ENCODE results near the gene BHLHE23. TPM values are rescaled to one million over a fixed set of nuclear protein-coding genes. Genes with fewer than 3 reads are reported as not detected.
A peak's percentile ranks its signal among the peaks of the same experiment; 100 is the strongest.

BHLHE23 gene
- total RNA-seq, 1 experiment from 2014 or later: not detected

- POLR2A ChIA-PET (ENCODE audit: unreplicated experiment): no interaction called here
- Histone ChIP-seq H3F3A (ENCODE audit: insufficient read depth, low read depth) (no peaks in the 10 kb centered on the region), H3K9me2 (ENCODE audit: insufficient read depth) (no peaks in the 10 kb centered on the region), H3K4me3 (no peak overlapping the region), H3K79me2 (ENCODE audit: low read depth) (no peaks in the 10 kb centered on the region), H4K20me1 (ENCODE audit: insufficient read depth) (peaks cover 5% of the 10 kb centered on the region; the same call in 1 of the 2 replicates), H3K27ac (no peak overlapping the region), H3K4me1 (replicated peaks; ENCODE audit: insufficient read depth) (peaks cover 5% of the 10 kb centered on the region), H3K27me3 (ENCODE audit: insufficient read depth, low read depth) (peaks cover 98% of the 10 kb centered on the region), H3K36me3 (ENCODE audit: low read depth) (no peaks in the 10 kb centered on the region), H3K9me3 (ENCODE audit: insufficient read depth, low read depth) (no peaks in the 10 kb centered on the region), H3K4me2 (no peak overlapping the region), H2AFZ (no peak overlapping the region)
- no TSS peak for BruUV-seq (replicated peaks)
- CTCF ChIA-PET: no interaction called here
- no peak for DNase-seq
- TF ChIP-seq, protein P1, sequence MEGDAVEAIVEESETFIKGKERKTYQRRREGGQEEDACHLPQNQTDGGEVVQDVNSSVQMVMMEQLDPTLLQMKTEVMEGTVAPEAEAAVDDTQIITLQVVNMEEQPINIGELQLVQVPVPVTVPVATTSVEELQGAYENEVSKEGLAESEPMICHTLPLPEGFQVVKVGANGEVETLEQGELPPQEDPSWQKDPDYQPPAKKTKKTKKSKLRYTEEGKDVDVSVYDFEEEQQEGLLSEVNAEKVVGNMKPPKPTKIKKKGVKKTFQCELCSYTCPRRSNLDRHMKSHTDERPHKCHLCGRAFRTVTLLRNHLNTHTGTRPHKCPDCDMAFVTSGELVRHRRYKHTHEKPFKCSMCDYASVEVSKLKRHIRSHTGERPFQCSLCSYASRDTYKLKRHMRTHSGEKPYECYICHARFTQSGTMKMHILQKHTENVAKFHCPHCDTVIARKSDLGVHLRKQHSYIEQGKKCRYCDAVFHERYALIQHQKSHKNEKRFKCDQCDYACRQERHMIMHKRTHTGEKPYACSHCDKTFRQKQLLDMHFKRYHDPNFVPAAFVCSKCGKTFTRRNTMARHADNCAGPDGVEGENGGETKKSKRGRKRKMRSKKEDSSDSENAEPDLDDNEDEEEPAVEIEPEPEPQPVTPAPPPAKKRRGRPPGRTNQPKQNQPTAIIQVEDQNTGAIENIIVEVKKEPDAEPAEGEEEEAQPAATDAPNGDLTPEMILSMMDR (conservative IDR thresholded peaks at IDR 0.05): no peak
- no peak for TF ChIP-seq EZH2 (IDR thresholded peaks at IDR 0.05; ENCODE audit: low read depth)
- intact Hi-C loops (cut with micrococcal nuclease; ENCODE audit: unreplicated experiment): no loop called here
These were observed 15.7 kb upstream of the BHLHE23 start for GRCh38 chr20:63022501-63022900.

DNA sequence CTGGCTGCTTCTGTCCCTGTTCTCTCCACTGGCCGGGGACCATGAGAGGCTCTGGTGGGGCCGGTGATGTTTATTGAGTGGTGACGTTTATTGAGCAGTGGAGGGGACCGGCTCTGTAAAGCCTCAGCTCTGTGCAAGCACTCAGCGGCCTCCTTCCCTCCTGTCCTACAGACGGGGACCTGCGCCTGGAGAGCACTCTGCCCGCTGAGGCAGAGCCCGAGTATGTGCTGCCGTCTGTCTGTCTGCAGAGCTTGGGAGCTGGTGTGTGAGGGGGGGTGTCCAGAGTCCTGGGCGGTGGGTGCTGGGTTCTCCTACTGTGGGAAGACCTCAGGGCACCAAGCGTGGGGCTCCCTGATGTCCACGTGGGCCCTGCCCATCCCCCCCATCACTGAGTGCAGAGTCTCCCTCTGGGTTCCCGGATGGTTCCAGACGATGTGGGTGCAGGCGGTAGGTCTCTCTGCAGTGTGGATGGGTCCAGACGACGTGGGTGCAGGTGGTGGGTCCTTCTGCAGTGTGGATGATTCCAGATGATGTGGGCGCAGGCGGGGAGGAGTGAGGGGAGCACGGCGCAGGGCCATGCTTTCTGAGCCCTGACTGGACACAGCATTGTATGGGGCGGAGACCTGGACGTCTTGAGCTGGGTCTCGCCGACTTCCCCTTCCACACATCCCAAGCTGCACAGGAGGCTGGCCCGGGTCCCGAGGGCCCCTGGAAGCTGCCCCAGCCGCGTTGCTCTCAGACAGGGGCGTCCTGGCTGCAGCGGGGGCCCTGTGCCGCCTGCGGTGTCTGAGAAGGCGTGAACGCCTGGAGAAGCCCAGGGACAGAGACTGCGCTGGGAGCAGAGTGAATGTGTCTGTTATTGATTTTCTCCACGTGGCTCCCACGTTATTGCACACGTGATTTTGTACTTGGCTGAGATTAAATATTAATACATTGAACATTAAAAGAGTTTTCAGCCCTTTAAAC, 14.9 kb upstream of the BHLHE23 start:
- Histone ChIP-seq H2AFZ (no peak overlapping the region), H3K27ac (no peak overlapping the region), H3K27me3 (ENCODE audit: insufficient read depth, low read depth) (peaks cover 98% of the 10 kb centered on the region), H3F3A (ENCODE audit: insufficient read depth, low read depth) (no peaks in the 10 kb centered on the region), H3K4me1 (replicated peaks; ENCODE audit: insufficient read depth) (peaks cover 5% of the 10 kb centered on the region), H3K79me2 (ENCODE audit: low read depth) (no peaks in the 10 kb centered on the region), H4K20me1 (ENCODE audit: insufficient read depth) (peaks cover 5% of the 10 kb centered on the region; the same call in 1 of the 2 replicates), H3K9me3 (ENCODE audit: insufficient read depth, low read depth) (no peaks in the 10 kb centered on the region), H3K4me3 (no peak overlapping the region), H3K4me2 (no peak overlapping the region), H3K9me2 (ENCODE audit: insufficient read depth) (no peaks in the 10 kb centered on the region), H3K36me3 (ENCODE audit: low read depth) (no peaks in the 10 kb centered on the region)
- ChIA-PET POLR2A (ENCODE audit: unreplicated experiment) (no interaction called here), CTCF (no interaction called here)
- no TSS peak for BruUV-seq (replicated peaks)
- TF ChIP-seq, protein P1 (conservative IDR thresholded peaks at IDR 0.05): no peak
- peak; percentile 89; the same call in 1 of the 2 replicates for TF ChIP-seq EZH2 (IDR thresholded peaks at IDR 0.05; ENCODE audit: low read depth)
- no peak for DNase-seq
- intact Hi-C loops (cut with micrococcal nuclease; ENCODE audit: unreplicated experiment): no loop called here

DNA sequence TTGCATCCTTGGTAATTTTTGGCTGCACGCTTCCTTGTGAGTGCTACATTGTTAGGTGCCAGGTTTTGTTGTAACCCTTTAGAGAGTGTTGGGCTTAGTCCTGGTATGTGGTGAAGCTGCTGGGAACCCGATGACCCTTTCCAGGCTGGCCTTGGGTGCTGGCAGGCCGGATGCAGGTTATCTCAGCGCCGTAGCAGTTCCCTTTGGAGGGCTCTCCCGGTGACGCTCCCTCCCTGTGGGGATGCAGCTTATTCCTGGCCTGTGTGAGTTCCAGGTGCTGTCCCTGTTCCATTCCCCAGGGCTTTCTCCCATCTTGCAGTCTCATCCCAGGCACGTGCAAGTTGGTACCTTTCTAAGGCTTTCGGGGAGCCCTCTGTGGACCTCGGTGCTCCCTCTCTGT, 13.9 kb upstream of the BHLHE23 start:
- DNase-seq: no peak
- no peaks in the 10 kb centered on the region for H3K36me3 ChIP-seq (ENCODE audit: low read depth)
- no peak for TF ChIP-seq EZH2 (IDR thresholded peaks at IDR 0.05; ENCODE audit: low read depth)
- TF ChIP-seq, protein P1 (conservative IDR thresholded peaks at IDR 0.05): no peak
- no peak overlapping the region for H3K4me2 ChIP-seq
- H3K9me2 ChIP-seq (ENCODE audit: insufficient read depth): no peaks in the 10 kb centered on the region
- peaks cover 98% of the 10 kb centered on the region for H3K27me3 ChIP-seq (ENCODE audit: insufficient read depth, low read depth)
- ChIA-PET CTCF (no interaction called here), POLR2A (ENCODE audit: unreplicated experiment) (no interaction called here)
- H3K4me3 ChIP-seq: no peak overlapping the region
- intact Hi-C loops (cut with micrococcal nuclease; ENCODE audit: unreplicated experiment): no loop called here
- H3K9me3 ChIP-seq (ENCODE audit: insufficient read depth, low read depth): no peaks in the 10 kb centered on the region
- no peak overlapping the region for H3K27ac ChIP-seq
- H4K20me1 ChIP-seq (ENCODE audit: insufficient read depth): peaks cover 5% of the 10 kb centered on the region; the same call in 1 of the 2 replicates
- H3K4me1 ChIP-seq (replicated peaks; ENCODE audit: insufficient read depth): peaks cover 5% of the 10 kb centered on the region
- H2AFZ ChIP-seq: no peak overlapping the region
- no TSS peak for BruUV-seq (replicated peaks)
- no peaks in the 10 kb centered on the region for H3F3A ChIP-seq (ENCODE audit: insufficient read depth, low read depth)
- no peaks in the 10 kb centered on the region for H3K79me2 ChIP-seq (ENCODE audit: low read depth)

Data from PC-9 (cell line).